Activated CD4-positive, alpha-beta T cell treated with anti-CD3 and anti-CD28 coated beads for 36 hours (primary cell): ENCODE data around the gene TMEM234. TPM values are rescaled to one million over a fixed set of nuclear protein-coding genes. Genes with fewer than 3 reads are reported as not detected.

ENCODE experiments used
- ATAC-seq: fragments of 200-7000 bp; cut with Tn5 transposase; one replicate; pipeline ENCODE4 v1.10.0; 2021; ENCODE audit warnings: mild to moderate bottlenecking, moderate library complexity
- CTCF ChIA-PET: fragments of 350-600 bp; sonication (Branson Sonifier 250); formaldehyde crosslinking; loops from one replicate; lab custom pipeline; 2021; ENCODE audit warnings: antibody characterized with exemption; lab: Charles Lee
- POLR2A ChIA-PET: fragments of 350-600 bp; sonication (Branson Sonifier 250); formaldehyde crosslinking; loops from one replicate; lab custom pipeline; 2021; ENCODE audit warnings: antibody characterized with exemption, inconsistent platforms; lab: Charles Lee
- DNase-seq: peaks from one replicate; pipeline ENCODE4 v3.0.0-alpha.2; 2020
- H3K27ac Mint-ChIP-seq: one replicate; pipeline ENCODE4 v1.8.0; 2021; ENCODE audit warnings: mixed read lengths
- H3K27me3 Mint-ChIP-seq: one replicate; pipeline ENCODE4 v1.8.0; 2021; ENCODE audit warnings: mixed read lengths
- H3K36me3 Mint-ChIP-seq: one replicate; pipeline ENCODE4 v1.8.0; 2021; ENCODE audit warnings: low read depth, mixed read lengths
- H3K4me1 Mint-ChIP-seq: one replicate; pipeline ENCODE4 v1.8.0; 2021; ENCODE audit warnings: mixed read lengths
- H3K4me3 Mint-ChIP-seq: one replicate; pipeline ENCODE4 v1.8.0; 2021; ENCODE audit warnings: mild to moderate bottlenecking, moderate library complexity, mixed read lengths
- H3K9me3 Mint-ChIP-seq: one replicate; pipeline ENCODE4 v1.8.0; 2021; ENCODE audit warnings: low read depth, mixed read lengths
- intact Hi-C, 2 experiments: fragments of 100-400 bp; cut with DNase I in 1 of 2; cut with micrococcal nuclease in 1 of 2; formaldehyde crosslinking; loops; one replicate each; pipeline versions ENCODE4 v1.14.2 to v1.15.1; 2022 to 2024; cut with DNase I, micrococcal nuclease
- total RNA-seq, 2 experiments: library from RNA; stranded (reverse); gene quantifications; one replicate each; pipeline ENCODE4 v1.2.3, GENCODE V29; 2021

The TMEM234 gene
- total RNA-seq, 2 experiments from 2014 or later: 7.3 to 8.2 TPM

DNA sequence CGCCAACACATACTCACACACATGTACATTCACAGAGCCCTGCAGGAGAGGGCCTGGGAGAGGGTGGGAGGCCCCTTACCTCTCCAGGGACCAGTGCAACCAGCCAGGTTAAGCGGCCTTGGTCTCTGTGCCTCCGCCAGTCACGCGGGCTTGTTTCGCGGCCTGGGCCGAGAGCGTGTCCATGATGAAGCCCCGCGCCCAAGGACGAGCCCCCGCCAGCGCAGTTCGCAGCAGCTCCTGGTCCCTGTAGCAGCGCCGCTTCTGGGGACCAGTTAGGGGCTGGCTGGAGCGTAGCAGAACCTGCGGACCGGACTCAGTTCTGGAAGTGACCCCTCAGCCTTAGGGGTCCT is 17.6 kb upstream of the TMEM234 start:
- no peaks in the 10 kb centered on the region for H3K9me3 Mint-ChIP-seq
- peaks cover 19% of the 10 kb centered on the region for H3K4me1 Mint-ChIP-seq
- CTCF ChIA-PET: interaction anchor here (0.6 to 5.1 kb wide), 7 partner anchors 10 to 285 kb away, joined by 3 to 38 read pairs (median 5); partner anchors contain the start of genes FAM167B and LCK
- peaks cover 2% of the 10 kb centered on the region for H3K36me3 Mint-ChIP-seq
- DNase-seq: no peak
- no peak for ATAC-seq
- intact Hi-C loops: no loop called here
- POLR2A ChIA-PET: interaction anchor here (2.1 to 2.3 kb wide), 2 partner anchors 11 to 52 kb away, joined by 5 to 9 read pairs; partner anchors contain the start of genes HDAC1 and LCK
- no peaks in the 10 kb centered on the region for H3K27me3 Mint-ChIP-seq
- H3K27ac Mint-ChIP-seq: peak overlapping the region; percentile 51
- peak overlapping the region; percentile 75 for H3K4me3 Mint-ChIP-seq

DNA sequence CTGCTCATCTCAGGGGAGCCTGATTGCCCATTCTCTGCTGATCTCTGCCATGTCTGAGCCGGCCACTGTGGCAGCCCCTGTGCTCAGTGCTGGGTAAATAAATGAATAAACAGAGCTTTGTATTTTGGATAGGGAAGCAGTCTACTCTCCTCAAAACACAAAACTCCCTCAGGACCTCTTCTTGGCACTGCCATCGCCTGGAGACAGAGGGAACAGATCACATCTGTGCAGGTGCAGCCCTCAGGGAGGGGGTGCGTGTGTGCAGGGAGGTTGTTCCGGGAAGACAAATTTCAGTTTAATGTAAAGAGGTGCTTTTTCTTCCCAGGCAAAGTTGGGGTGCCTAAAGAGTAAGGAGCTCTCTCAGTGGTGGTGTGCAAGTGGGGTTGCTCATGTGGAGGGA is 17.2 kb upstream of the TMEM234 start:
- ATAC-seq (no peak), DNase-seq (no peak)
- no peak overlapping the region for H3K27ac Mint-ChIP-seq

DNA sequence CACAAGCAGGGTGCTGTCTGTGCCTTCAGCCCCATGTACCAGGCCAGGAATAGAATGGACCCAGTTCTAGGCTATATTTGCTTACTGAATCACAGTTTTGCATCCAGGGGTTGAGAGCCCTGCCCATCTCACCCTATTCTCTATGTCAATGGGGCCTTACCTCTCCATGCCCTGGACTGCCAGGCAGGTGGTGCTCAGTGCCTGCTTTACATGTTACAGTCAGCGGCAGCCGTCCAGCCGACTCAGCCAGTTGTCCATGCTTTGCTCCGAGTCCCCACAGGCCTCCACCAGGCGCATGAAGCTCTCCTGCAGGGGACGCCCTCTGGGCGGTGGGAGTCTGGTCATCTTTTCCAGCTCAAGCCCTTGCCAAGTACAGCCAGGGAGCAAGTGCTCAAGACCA is 12.6 kb upstream of the TMEM234 start:
- H3K4me1 Mint-ChIP-seq: no peaks in the 10 kb centered on the region
- DNase-seq: no peak
- ATAC-seq: no peak
- H3K9me3 Mint-ChIP-seq: no peaks in the 10 kb centered on the region
- no peaks in the 10 kb centered on the region for H3K27me3 Mint-ChIP-seq
- POLR2A ChIA-PET: no interaction called here
- CTCF ChIA-PET: interaction anchor here (1.2 to 1.4 kb wide), 3 partner anchors 9 to 19 kb away, joined by 3 to 5 read pairs (median 4); partner anchors contain the start of gene FAM167B
- intact Hi-C loops: no loop called here
- no peak overlapping the region for H3K27ac Mint-ChIP-seq
- peaks cover 15% of the 10 kb centered on the region for H3K36me3 Mint-ChIP-seq
- H3K4me3 Mint-ChIP-seq: no peak overlapping the region

More for the DNA sequence above, 17.2 kb upstream of the TMEM234 start:
- POLR2A ChIA-PET: interaction anchor here (0.6 to 2.3 kb wide), 3 partner anchors 12 to 57 kb away, joined by 4 to 9 read pairs (median 5); partner anchors contain the start of genes HDAC1 and LCK
- Mint-ChIP-seq H3K9me3 (no peaks in the 10 kb centered on the region), H3K36me3 (peaks cover 2% of the 10 kb centered on the region), H3K27me3 (no peaks in the 10 kb centered on the region), H3K4me3 (peak overlapping the region; percentile 75), H3K4me1 (peaks cover 19% of the 10 kb centered on the region)
- CTCF ChIA-PET: interaction anchor here (0.6 to 5.1 kb wide), 5 partner anchors 10 to 155 kb away, joined by 3 to 38 read pairs (median 4); partner anchors contain the start of genes FAM167B and LCK
- intact Hi-C loops: no loop called here

DNA sequence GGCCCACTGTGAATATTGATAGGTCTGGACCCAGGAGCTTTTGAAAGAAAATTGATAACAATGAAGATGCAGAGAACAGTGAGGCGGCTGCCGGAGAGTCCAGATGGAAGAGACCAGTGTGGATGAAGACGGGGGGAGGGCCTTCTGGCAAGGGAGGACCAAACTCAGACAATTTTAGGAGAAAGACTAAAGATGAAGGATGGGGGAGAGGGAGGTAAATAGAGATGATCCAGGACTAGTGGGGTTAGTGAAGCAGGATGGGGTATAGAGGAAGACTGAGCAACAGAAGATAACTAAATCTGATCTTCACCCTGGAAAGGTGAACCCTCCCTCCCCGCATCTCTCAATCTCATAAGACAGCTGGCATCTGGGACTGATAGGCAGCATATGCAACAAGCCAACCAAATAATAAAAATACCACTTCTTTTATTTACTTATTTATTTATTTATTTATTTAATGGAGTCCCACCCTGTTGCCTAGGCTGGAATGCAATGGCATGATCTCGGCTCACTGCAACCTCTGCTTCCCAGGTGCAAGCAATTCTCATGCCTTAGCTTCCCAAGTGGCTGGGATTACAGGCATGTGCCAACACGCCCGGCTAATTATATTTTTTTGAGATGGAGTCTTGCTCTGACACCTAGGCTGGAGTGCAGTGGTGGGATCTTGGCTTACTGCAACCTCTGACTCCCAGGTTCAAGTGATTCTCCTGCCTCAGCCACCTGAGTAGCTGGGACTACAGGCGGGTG is 10.6 kb upstream of the TMEM234 start:
- Mint-ChIP-seq H3K27me3 (no peaks in the 10 kb centered on the region), H3K4me3 (no peak overlapping the region), H3K36me3 (peaks cover 29% of the 10 kb centered on the region), H3K27ac (no peak overlapping the region), H3K9me3 (no peaks in the 10 kb centered on the region), H3K4me1 (peaks cover 1% of the 10 kb centered on the region)
- intact Hi-C loops: no loop called here
- ATAC-seq (no peak), DNase-seq (no peak)
- ChIA-PET CTCF (interaction anchor here (1.8 kb wide), 1 partner anchor 16 kb away, joined by 8 read pairs; no protein-coding TSS in a partner anchor), POLR2A (interaction anchor here (1.0 kb wide), 1 partner anchor 10 kb away, joined by 3 read pairs; no protein-coding TSS in a partner anchor)

DNA sequence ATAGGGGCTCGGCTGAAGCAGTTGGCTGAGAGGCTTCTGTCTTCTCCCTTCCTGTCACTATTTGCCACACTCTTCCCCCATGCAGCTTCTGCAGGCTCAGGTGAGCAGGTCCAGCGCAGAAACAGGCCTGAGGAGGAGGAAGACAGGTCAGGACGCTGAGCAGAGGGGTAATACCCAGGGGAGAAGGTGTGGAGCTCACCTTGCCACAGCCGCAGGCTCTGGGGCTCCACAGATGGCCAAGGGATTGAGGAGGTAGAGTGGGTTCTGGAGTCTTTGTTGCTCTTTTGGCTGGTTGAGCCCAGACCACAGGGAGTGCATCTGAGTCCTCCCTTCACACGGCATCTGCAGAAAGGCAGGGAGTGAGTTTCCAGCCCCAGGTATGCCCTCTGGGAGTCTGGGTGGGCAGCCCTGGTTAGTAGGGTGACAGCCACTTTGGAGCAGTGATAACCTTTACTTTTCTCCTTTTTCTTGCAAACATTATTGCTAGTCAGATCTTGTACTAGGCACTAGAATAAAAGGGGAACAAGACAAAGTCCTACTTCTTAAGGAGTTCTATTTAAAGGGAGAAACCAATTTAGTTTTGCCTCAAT is 9.8 kb upstream of the TMEM234 start:
- Mint-ChIP-seq H3K27ac (no peak overlapping the region), H3K9me3 (no peaks in the 10 kb centered on the region), H3K36me3 (peaks cover 35% of the 10 kb centered on the region), H3K4me3 (no peak overlapping the region), H3K27me3 (no peaks in the 10 kb centered on the region), H3K4me1 (peaks cover 3% of the 10 kb centered on the region)
- ChIA-PET POLR2A (no interaction called here), CTCF (interaction anchor here (1.8 kb wide), 1 partner anchor 17 kb away, joined by 8 read pairs; no protein-coding TSS in a partner anchor)
- intact Hi-C loops: no loop called here
- DNase-seq (no peak), ATAC-seq (no peak)

DNA sequence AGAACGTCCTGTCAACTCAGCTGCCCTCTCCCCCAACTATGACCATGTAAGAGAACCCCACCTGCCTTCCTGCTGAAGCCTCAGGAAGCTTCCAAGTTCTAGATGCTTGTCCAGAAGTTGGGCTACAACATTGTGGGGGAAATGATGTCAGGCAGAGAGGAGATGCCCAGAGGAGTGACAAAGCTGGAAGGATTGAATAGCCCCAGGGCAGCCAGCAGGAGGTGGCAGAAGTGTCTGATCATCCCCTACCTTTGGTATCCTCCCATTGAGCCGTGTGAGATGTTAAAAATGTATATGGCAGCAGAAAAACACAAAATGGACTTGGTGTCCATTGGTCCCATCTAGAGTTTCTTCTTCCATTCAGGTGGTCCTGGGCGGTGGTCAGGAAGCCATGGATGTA is 6.6 kb upstream of the TMEM234 start:
- no peaks in the 10 kb centered on the region for H3K9me3 Mint-ChIP-seq
- H3K4me1 Mint-ChIP-seq: peaks cover 12% of the 10 kb centered on the region
- no peak overlapping the region for H3K4me3 Mint-ChIP-seq
- H3K36me3 Mint-ChIP-seq: peaks cover 47% of the 10 kb centered on the region
- H3K27ac Mint-ChIP-seq: no peak overlapping the region
- ChIA-PET POLR2A (no interaction called here), CTCF (interaction anchor here (1.0 to 1.4 kb wide), 3 partner anchors 10 to 13 kb away, joined by 4 to 10 read pairs (median 5); no protein-coding TSS in a partner anchor)
- ATAC-seq: no peak
- intact Hi-C loops: no loop called here
- H3K27me3 Mint-ChIP-seq: no peaks in the 10 kb centered on the region
- no peak for DNase-seq

DNA sequence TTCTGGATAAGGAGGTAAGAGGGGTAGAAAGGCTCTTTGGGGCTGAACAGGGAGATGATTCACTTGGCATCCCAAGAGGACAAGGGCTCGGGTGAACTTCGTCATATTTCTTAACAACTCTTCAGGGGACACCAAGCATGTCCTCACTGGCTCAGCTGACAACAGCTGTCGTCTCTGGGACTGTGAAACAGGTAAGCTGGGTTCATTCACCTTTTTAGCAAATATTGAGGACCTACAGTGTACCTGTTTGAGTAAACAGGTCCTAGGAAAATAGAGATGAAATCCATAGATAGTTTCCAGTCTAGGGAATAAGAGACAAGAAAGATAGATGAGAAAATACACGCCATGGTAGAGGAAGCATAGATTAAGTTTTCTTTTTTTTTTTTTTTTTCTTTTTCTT is 2.1 kb upstream of the TMEM234 start:
- ChIA-PET POLR2A (no interaction called here), CTCF (interaction anchor here (0.6 to 2.8 kb wide), 4 partner anchors 9 to 70 kb away, joined by 3 to 18 read pairs (median 6); partner anchors contain the start of gene FAM167B)
- intact Hi-C loops: loop anchor here (5.0 kb wide), 2 partner anchors 48 to 113 kb away; partner anchors contain the start of gene MARCKSL1 (in 1 of the 2)
- Mint-ChIP-seq H3K27me3 (no peaks in the 10 kb centered on the region), H3K27ac (peak overlapping the region; percentile 97), H3K4me1 (peaks cover 32% of the 10 kb centered on the region), H3K36me3 (peaks cover 42% of the 10 kb centered on the region), H3K9me3 (no peaks in the 10 kb centered on the region), H3K4me3 (peak overlapping the region; percentile 96)
- ATAC-seq: no peak
- no peak for DNase-seq

DNA sequence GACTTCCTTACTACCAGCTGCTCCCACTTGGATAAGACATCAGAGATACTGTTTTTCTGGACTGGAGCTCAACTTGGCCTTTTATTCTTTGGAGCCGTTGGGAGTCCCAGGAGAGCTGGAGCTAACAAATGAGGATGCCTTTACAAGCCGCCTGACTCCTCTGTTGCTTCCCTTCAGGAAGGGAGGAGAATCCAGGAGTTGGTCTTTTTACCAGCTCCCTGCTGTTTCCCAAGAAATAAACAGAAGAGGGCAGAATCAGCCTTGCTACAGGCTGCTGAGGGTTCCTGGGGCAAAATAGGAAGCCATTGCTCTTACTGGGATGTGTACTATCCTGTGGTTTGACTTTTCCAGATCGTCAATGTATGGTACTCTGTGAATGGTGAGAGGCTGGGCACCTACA is 1.5 kb upstream of the TMEM234 start:
- POLR2A ChIA-PET: interaction anchor here (0.6 to 1.7 kb wide), 3 partner anchors 39 to 116 kb away, joined by 3 to 4 read pairs (median 3); partner anchors contain the start of genes KPNA6 and MARCKSL1
- Mint-ChIP-seq H3K36me3 (peaks cover 37% of the 10 kb centered on the region), H3K9me3 (no peaks in the 10 kb centered on the region), H3K27ac (peak overlapping the region; percentile 97), H3K4me3 (peak overlapping the region; percentile 96), H3K4me1 (peaks cover 32% of the 10 kb centered on the region), H3K27me3 (no peaks in the 10 kb centered on the region)
- CTCF ChIA-PET: interaction anchor here (0.6 to 2.8 kb wide), 5 partner anchors 8 to 69 kb away, joined by 3 to 18 read pairs (median 5); partner anchors contain the start of gene FAM167B
- intact Hi-C loops: loop anchor here (2.0 to 5.0 kb wide), 5 partner anchors 23 to 151 kb away; partner anchors contain the start of genes CCDC28B (in 1 of the 2), MARCKSL1 (in 1 of the 2) and TMEM39B (in 1 of the 2)
- ATAC-seq: no peak
- no peak for DNase-seq

DNA sequence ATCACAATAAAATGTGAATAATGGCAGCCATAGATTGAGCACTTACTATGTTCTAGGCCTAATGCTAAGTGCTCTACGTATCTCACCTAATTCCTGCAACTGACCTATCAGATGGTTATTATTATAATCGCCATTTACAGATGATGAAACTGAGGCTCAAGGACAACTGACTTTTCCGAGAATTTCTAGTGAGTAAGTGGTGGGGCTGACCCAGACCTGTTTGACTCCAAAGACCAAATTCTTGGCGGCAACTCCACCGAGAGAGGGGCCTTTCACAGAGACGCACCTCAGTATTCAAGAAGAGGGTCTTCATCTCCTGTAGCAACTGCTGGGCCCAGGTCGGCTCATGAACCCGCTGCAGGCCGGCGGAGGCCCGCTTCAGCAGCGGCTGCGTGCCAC is 573 bp downstream of the TMEM234 start:
- POLR2A ChIA-PET: interaction anchor here (0.5 kb wide), 1 partner anchor 101 kb away, joined by 4 read pairs; no protein-coding TSS in a partner anchor
- no peak for ATAC-seq
- Mint-ChIP-seq H3K9me3 (no peaks in the 10 kb centered on the region), H3K27me3 (no peaks in the 10 kb centered on the region), H3K4me1 (peaks cover 29% of the 10 kb centered on the region), H3K4me3 (peak overlapping the region; percentile 96), H3K27ac (peak overlapping the region; percentile 97), H3K36me3 (peaks cover 22% of the 10 kb centered on the region)
- CTCF ChIA-PET: no interaction called here
- no peak for DNase-seq
- intact Hi-C loops: loop anchor here (5.0 kb wide), 2 partner anchors 51 to 116 kb away; partner anchors contain the start of gene MARCKSL1 (in 1 of the 2)

DNA sequence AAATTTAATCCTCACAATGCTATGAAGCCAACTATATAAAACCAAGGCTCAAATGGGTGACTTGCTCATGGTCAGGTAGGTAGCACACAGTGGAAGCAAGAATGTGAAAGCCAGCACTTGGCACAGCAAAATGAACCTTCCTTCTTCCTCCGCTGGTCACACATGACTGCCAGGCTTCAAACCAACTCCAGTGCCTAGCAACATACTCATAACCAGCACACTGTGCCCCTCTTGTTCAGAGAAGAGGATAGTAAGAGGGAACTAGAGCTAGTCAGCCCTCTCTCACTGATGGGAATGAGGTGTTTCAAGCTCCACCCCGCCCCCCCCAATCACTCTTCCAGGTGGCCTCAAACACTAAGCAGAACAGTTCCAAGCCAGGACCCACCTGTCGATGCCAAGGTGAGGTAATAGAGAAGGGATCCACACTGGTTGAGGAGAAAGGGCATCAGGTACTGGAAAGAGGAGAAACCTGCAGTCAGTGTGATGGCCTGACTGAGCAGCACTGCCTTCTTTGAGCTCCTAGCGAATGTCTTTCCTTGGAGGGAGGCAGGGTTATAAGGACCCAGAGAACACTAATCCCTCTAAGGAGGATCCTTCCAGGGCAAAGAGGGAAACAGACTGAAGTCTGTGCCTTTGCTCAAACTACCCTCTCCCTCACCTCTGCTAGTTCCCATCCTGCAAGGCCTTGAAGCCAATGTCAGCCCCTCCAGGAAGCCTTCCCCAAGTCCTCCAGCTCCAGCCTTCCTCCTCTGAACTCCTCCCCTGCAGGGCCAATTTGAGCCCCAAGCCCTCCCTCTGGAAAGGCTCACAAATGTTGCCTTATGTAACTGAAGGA is 1.2 kb downstream of the TMEM234 start:
- peak overlapping the region; percentile 97 for H3K27ac Mint-ChIP-seq

More for the DNA sequence above, 1.2 kb downstream of the TMEM234 start:
- no peak for DNase-seq
- H3K9me3 Mint-ChIP-seq: no peaks in the 10 kb centered on the region
- H3K27me3 Mint-ChIP-seq: no peaks in the 10 kb centered on the region
- CTCF ChIA-PET: interaction anchor here (0.5 kb wide), 1 partner anchor 69 kb away, joined by 3 read pairs; no protein-coding TSS in a partner anchor
- POLR2A ChIA-PET: no interaction called here
- H3K36me3 Mint-ChIP-seq: peaks cover 18% of the 10 kb centered on the region
- peaks cover 34% of the 10 kb centered on the region for H3K4me1 Mint-ChIP-seq
- intact Hi-C loops: loop anchor here (5.0 kb wide), 2 partner anchors 51 to 116 kb away; partner anchors contain the start of gene MARCKSL1 (in 1 of the 2)
- no peak for ATAC-seq
- H3K4me3 Mint-ChIP-seq: peak overlapping the region; percentile 96
